H9 (cell line): ENCODE measurements around the gene TNIK. TPM values are rescaled to one million over a fixed set of nuclear protein-coding genes. Genes with fewer than 3 reads are reported as not detected.

Experiments
- DNase-seq: peaks from one replicate; pipeline ENCODE4 v3.0.0-alpha.2; 2017
- H2AFZ ChIP-seq: one replicate; pipeline ENCODE4 v1.6.1; 2013; ENCODE audit warnings: mild to moderate bottlenecking, low read length, control low read depth, moderate library complexity
- H2AK5ac ChIP-seq: 2 replicates; pipeline ENCODE4 v1.6.1; 2013; ENCODE audit warnings: low read length, control low read depth, mixed read lengths; ENCODE audit not compliant: insufficient read length
- H2BK120ac ChIP-seq: one replicate; pipeline ENCODE4 v1.6.1; 2013; ENCODE audit warnings: low read depth, mild to moderate bottlenecking, low read length, control low read depth, inconsistent platforms; ENCODE audit not compliant: poor library complexity, severe bottlenecking
- H2BK12ac ChIP-seq: 2 replicates; pipeline ENCODE4 v1.6.1; 2013; ENCODE audit warnings: low read length, control low read depth, mixed read lengths, low read depth; ENCODE audit not compliant: insufficient read length
- H2BK15ac ChIP-seq: 2 replicates; pipeline ENCODE4 v1.6.1; 2013; ENCODE audit warnings: low read depth, low read length, control low read depth
- H2BK20ac ChIP-seq: one replicate; pipeline ENCODE4 v1.6.1; 2013; ENCODE audit warnings: low read depth, mild to moderate bottlenecking, low read length, control low read depth, inconsistent platforms; ENCODE audit not compliant: poor library complexity, severe bottlenecking
- H2BK5ac ChIP-seq: 2 replicates; pipeline ENCODE4 v1.6.1; 2013; ENCODE audit warnings: low read length, control low read depth, mixed read lengths; ENCODE audit not compliant: insufficient read length
- H3K14ac ChIP-seq: 2 replicates; pipeline ENCODE4 v1.6.1; 2013; ENCODE audit warnings: low read length, control low read depth; ENCODE audit not compliant: insufficient read depth
- H3K18ac ChIP-seq: 2 replicates; pipeline ENCODE4 v1.6.1; 2013; ENCODE audit warnings: low read depth, mild to moderate bottlenecking, mixed read lengths, low read length, control low read depth; ENCODE audit not compliant: insufficient read length
- H3K23ac ChIP-seq: 2 replicates; pipeline ENCODE4 v1.6.1; 2013; ENCODE audit warnings: low read length, control low read depth, mixed read lengths, low read depth; ENCODE audit not compliant: insufficient read length
- H3K23me2 ChIP-seq: 2 replicates; pipeline ENCODE4 v1.6.1; 2013; ENCODE audit warnings: low read depth, mild to moderate bottlenecking, mixed read lengths, low read length, control low read depth; ENCODE audit not compliant: insufficient read length, poor library complexity, severe bottlenecking
- H3K27ac ChIP-seq: 2 replicates; pipeline ENCODE4 v1.5.1; 2013; ENCODE audit warnings: low read length, control low read depth, mixed read lengths, low read depth; ENCODE audit not compliant: insufficient read length
- H3K27me3 ChIP-seq: 2 replicates; pipeline ENCODE4 v1.6.1; 2013; ENCODE audit warnings: low read length, control low read depth, inconsistent platforms; ENCODE audit not compliant: insufficient read depth
- H3K4ac ChIP-seq: 2 replicates; pipeline ENCODE4 v1.6.1; 2013; ENCODE audit warnings: low read depth, mild to moderate bottlenecking, control low read depth, inconsistent platforms, low read length, moderate library complexity
- H3K4me1 ChIP-seq: 2 replicates; pipeline ENCODE4 v1.6.1; 2013; ENCODE audit warnings: low read length, control low read depth, inconsistent platforms; ENCODE audit not compliant: insufficient read depth
- H3K4me2 ChIP-seq: 2 replicates; pipeline ENCODE4 v1.6.1; 2013; ENCODE audit warnings: low read length, control low read depth, mixed read lengths; ENCODE audit not compliant: insufficient read length, insufficient read depth
- H3K56ac ChIP-seq: 2 replicates; pipeline ENCODE4 v1.6.1; 2013; ENCODE audit warnings: low read depth, mild to moderate bottlenecking, mixed read lengths, low read length, control low read depth; ENCODE audit not compliant: insufficient read length
- H3K79me1 ChIP-seq: 2 replicates; pipeline ENCODE4 v1.6.1; 2013; ENCODE audit warnings: low read depth, mild to moderate bottlenecking, moderate library complexity, low read length, control low read depth, inconsistent platforms; ENCODE audit not compliant: insufficient read depth, poor library complexity, severe bottlenecking
- H3K79me2 ChIP-seq: 2 replicates; pipeline ENCODE4 v1.6.1; 2013; ENCODE audit warnings: low read length, control low read depth, inconsistent platforms; ENCODE audit not compliant: insufficient read depth
- H3K9ac ChIP-seq: 2 replicates; pipeline ENCODE4 v1.6.1; 2013; ENCODE audit warnings: low read length, control low read depth, mixed read lengths; ENCODE audit not compliant: insufficient read length; ENCODE audit errors: extremely low read depth
- H3K9me3 ChIP-seq: one replicate; pipeline ENCODE4 v1.6.1; 2013; ENCODE audit warnings: low read depth, low read length, inconsistent platforms; ENCODE audit not compliant: control insufficient read depth
- H3T11ph ChIP-seq: one replicate; pipeline ENCODE4 v1.6.1; 2013; ENCODE audit warnings: mild to moderate bottlenecking, low read length, control low read depth, inconsistent platforms
- H4K20me1 ChIP-seq: one replicate; pipeline ENCODE4 v1.6.1; 2013; ENCODE audit not compliant: control insufficient read depth, insufficient read length, insufficient read depth
- H4K5ac ChIP-seq: 2 replicates; pipeline ENCODE4 v1.6.1; 2013; ENCODE audit warnings: low read depth, mild to moderate bottlenecking, mixed read lengths, low read length, control low read depth; ENCODE audit not compliant: insufficient read length
- H4K8ac ChIP-seq: replicated peaks from 2 replicates; pipeline ENCODE4 v1.6.1; 2013; ENCODE audit warnings: low read length, control low read depth, mixed read lengths, low read depth; ENCODE audit not compliant: insufficient read length
- H4K91ac ChIP-seq: 2 replicates; pipeline ENCODE4 v1.6.1; 2013; ENCODE audit warnings: low read depth, mild to moderate bottlenecking, moderate library complexity, mixed read lengths, low read length, control low read depth; ENCODE audit not compliant: insufficient read length
- H3K27ac Mint-ChIP-seq, 3 experiments: 2 replicates in 2 of 3; 3 replicates in 1 of 3; pipeline ENCODE4 v1.8.0; 2020 to 2021; ENCODE audit warnings: mixed read lengths in 3 of 3, mild to moderate bottlenecking in 1 of 3, moderate library complexity in 1 of 3
- H3K27me3 Mint-ChIP-seq: 2 replicates; pipeline ENCODE4 v1.8.0; 2021; ENCODE audit warnings: low read depth, mild to moderate bottlenecking, moderate library complexity, mixed read lengths
- H3K36me3 Mint-ChIP-seq, 3 experiments: 2 replicates in 2 of 3; 3 replicates in 1 of 3; pipeline ENCODE4 v1.8.0; 2020 to 2021; ENCODE audit warnings: low read depth in 3 of 3, mixed read lengths in 3 of 3; ENCODE audit not compliant: insufficient read depth in 1 of 3
- H3K4me1 Mint-ChIP-seq, 2 experiments: 2 replicates each; pipeline ENCODE4 v1.8.0; 2020; ENCODE audit warnings: mixed read lengths in 2 of 2
- H3K4me3 Mint-ChIP-seq, 2 experiments: 2 replicates in 1 of 2; 3 replicates in 1 of 2; pipeline ENCODE4 v1.8.0; 2020 to 2021; ENCODE audit warnings: mild to moderate bottlenecking in 2 of 2, mixed read lengths in 2 of 2, moderate library complexity in 1 of 2
- H3K9me3 Mint-ChIP-seq, 2 experiments: 2 replicates in 1 of 2; 3 replicates in 1 of 2; pipeline ENCODE4 v1.8.0; 2020; ENCODE audit warnings: mild to moderate bottlenecking in 2 of 2, mixed read lengths in 2 of 2, moderate library complexity in 1 of 2
- WGBS: extraction: QIAGEN DNeasy Blood & Tissue Kit; methylation state at CpG from one replicate; pipeline ENCODE4 v1.1.7; 2013; ENCODE audit warnings: missing lambda C conversion rate, low lambda C conversion rate, mixed read lengths; ENCODE audit not compliant: insufficient read length; ENCODE audit errors: extremely low coverage; 5-methylcytosine and 5-hydroxymethylcytosine counted together
- total RNA-seq: library from RNA; stranded (reverse); gene quantifications from 2 replicates; pipeline ENCODE4 v1.2.1, GENCODE V29; 2021
- TF ChIP-seq, protein P1 (sequence below): fragments of 200-600 bp; sonication (generic); conservative IDR thresholded peaks from 3 replicates; pipeline ENCODE4 v1.8.0; 2021; ENCODE audit warnings: antibody characterized with exemption, mild to moderate bottlenecking

The TNIK gene
- total RNA-seq, 1 experiment from 2014 or later, result 15.9 TPM

DNA sequence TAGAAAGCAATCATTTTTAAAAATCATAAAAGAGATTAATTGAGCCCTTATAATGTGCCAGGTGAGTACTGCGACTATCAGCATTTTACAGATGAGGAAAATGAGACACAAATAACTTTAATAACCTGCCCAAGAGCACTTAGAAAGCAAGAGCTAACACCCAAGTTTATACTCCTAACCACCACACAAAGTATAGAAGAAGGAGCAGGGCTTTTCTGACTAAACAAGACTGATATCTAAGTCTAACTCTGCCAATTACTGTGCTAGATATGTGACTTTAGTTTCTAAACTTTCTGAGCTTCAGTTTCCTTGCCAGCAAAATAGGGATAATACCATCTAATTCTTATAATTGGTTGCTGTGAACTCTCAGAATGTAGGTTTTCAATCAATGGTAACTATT is 47.7 kb downstream of the TNIK start:
- Histone ChIP-seq H3K14ac (no peak overlapping the region), H2BK120ac (no peak overlapping the region), H3K56ac (no peak overlapping the region), H3K27me3 (no peaks in the 10 kb centered on the region), H3K27ac (no peak overlapping the region), H3T11ph (no peak overlapping the region), H3K18ac (no peak overlapping the region), H3K23me2 (no peaks in the 10 kb centered on the region), H2BK12ac (no peak overlapping the region), H2AFZ (no peak overlapping the region), H3K79me1 (peaks cover 7% of the 10 kb centered on the region), H3K4me2 (no peak overlapping the region), H3K9ac (no peak overlapping the region), H3K4me1 (peaks cover 13% of the 10 kb centered on the region), H3K4ac (no peak overlapping the region), H2BK5ac (peak overlapping the region; percentile 22), H3K79me2 (peaks cover 7% of the 10 kb centered on the region; the same call in 1 of the 2 replicates), H3K9me3 (no peaks in the 10 kb centered on the region), H4K20me1 (no peaks in the 10 kb centered on the region), H2BK20ac (no peak overlapping the region), H2AK5ac (no peak overlapping the region), H2BK15ac (no peak overlapping the region), H4K91ac (no peak overlapping the region), H4K5ac (no peak overlapping the region), H4K8ac (no peak overlapping the region), H3K23ac (no peak overlapping the region)
- Mint-ChIP-seq H3K36me3 (no peaks in the 10 kb centered on the region), H3K27ac (peak overlapping the region in 1 of 3 experiments; percentile 26; a peak in 2 of 7 replicates), H3K27me3 (no peaks in the 10 kb centered on the region), H3K4me1 (peaks cover 35 to 38% of the 10 kb centered on the region in 2 experiments), H3K4me3 (no peak overlapping the region), H3K9me3 (no peaks in the 10 kb centered on the region)
- TF ChIP-seq, protein P1, sequence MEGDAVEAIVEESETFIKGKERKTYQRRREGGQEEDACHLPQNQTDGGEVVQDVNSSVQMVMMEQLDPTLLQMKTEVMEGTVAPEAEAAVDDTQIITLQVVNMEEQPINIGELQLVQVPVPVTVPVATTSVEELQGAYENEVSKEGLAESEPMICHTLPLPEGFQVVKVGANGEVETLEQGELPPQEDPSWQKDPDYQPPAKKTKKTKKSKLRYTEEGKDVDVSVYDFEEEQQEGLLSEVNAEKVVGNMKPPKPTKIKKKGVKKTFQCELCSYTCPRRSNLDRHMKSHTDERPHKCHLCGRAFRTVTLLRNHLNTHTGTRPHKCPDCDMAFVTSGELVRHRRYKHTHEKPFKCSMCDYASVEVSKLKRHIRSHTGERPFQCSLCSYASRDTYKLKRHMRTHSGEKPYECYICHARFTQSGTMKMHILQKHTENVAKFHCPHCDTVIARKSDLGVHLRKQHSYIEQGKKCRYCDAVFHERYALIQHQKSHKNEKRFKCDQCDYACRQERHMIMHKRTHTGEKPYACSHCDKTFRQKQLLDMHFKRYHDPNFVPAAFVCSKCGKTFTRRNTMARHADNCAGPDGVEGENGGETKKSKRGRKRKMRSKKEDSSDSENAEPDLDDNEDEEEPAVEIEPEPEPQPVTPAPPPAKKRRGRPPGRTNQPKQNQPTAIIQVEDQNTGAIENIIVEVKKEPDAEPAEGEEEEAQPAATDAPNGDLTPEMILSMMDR, result no peak
- DNase-seq, result no peak
- no CpG with 5 or more reads among the region's 1 CpG for WGBS
